Fibroblast of lung (primary cell): ENCODE results near the gene PPP1R16B.

ENCODE experiments used
- EZH2 ChIP-seq: IDR thresholded peaks from 2 replicates; pipeline ENCODE4 v1.5.1; 2012; ENCODE audit warnings: low read length, control low read depth, mild to moderate bottlenecking; ENCODE audit errors: missing control alignments
- TF ChIP-seq, protein P1 (sequence below), 2 donors: IDR thresholded peaks in 1 of 2; conservative IDR thresholded peaks in 1 of 2; 1 replicate in 1 of 2; 2 replicates in 1 of 2; pipeline ENCODE4 v1.5.1; 2011 to 2012; ENCODE audit warnings: low read length in 2 of 2, control low read depth in 1 of 2, inconsistent platforms in 1 of 2, low read depth in 1 of 2, mild to moderate bottlenecking in 1 of 2

DNA sequence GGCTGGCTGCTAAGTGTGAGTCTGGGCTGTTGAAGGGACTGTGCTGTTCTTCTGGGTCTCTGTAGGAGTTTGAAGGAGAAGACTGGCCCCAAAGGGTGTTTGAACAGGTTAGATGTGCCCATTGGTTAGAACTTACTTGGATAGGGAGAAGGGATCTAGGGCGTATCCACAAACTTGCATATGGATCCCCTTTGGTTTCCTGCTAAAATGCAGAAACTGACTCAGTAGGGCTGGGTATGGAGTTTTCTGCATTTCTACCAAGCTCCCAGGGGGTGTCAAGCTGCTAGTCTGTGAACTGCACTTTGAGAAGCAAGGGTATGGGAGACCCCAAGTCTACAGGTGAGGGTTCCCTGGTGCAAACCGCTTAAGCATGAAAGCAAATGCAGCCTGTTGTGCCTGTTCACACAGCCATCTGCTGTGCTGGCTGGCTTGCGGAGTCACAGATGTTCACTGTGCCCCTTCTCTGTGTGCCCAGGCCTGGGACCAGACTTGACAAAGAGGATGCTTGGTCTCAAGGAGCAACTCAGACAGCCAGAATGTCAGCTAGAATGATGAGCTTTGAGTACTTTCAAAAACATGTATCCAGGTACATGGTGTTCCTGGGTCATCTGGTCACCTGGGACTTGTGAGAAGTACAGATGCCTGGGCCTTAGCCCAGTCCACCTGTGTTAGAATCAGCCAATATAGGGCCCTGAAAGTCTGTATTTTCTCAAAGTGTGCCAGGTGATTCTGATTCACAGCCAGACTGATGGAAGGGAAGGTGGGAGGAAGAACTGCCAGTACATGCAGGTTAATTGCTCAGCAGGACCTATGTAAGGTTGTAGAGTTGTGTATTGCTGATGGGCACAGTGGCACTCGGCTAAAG, 7.4 kb downstream of the PPP1R16B start:
- TF ChIP-seq, protein P1, sequence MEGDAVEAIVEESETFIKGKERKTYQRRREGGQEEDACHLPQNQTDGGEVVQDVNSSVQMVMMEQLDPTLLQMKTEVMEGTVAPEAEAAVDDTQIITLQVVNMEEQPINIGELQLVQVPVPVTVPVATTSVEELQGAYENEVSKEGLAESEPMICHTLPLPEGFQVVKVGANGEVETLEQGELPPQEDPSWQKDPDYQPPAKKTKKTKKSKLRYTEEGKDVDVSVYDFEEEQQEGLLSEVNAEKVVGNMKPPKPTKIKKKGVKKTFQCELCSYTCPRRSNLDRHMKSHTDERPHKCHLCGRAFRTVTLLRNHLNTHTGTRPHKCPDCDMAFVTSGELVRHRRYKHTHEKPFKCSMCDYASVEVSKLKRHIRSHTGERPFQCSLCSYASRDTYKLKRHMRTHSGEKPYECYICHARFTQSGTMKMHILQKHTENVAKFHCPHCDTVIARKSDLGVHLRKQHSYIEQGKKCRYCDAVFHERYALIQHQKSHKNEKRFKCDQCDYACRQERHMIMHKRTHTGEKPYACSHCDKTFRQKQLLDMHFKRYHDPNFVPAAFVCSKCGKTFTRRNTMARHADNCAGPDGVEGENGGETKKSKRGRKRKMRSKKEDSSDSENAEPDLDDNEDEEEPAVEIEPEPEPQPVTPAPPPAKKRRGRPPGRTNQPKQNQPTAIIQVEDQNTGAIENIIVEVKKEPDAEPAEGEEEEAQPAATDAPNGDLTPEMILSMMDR (conservative IDR thresholded peaks at IDR 0.05 in 1 of 2, IDR thresholded peaks at IDR 0.05 in 1 of 2; ENCODE audit: low read depth in 1 of 2, low read length in 2 of 2): no peak
- no peak for TF ChIP-seq EZH2
